ENCODE measurements around the gene NDUFA7.
"Not testable (repeated sequence)": the region's sequence is repeated elsewhere in the genome, so short reads cannot be mapped to it uniquely, and the experiment has no call there.

The NDUFA7 gene

GRCh38 chr19:8306235-8307054 is 14.7 kb downstream of the NDUFA7 start:
- TF ChIP-seq, protein P1, sequence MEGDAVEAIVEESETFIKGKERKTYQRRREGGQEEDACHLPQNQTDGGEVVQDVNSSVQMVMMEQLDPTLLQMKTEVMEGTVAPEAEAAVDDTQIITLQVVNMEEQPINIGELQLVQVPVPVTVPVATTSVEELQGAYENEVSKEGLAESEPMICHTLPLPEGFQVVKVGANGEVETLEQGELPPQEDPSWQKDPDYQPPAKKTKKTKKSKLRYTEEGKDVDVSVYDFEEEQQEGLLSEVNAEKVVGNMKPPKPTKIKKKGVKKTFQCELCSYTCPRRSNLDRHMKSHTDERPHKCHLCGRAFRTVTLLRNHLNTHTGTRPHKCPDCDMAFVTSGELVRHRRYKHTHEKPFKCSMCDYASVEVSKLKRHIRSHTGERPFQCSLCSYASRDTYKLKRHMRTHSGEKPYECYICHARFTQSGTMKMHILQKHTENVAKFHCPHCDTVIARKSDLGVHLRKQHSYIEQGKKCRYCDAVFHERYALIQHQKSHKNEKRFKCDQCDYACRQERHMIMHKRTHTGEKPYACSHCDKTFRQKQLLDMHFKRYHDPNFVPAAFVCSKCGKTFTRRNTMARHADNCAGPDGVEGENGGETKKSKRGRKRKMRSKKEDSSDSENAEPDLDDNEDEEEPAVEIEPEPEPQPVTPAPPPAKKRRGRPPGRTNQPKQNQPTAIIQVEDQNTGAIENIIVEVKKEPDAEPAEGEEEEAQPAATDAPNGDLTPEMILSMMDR (IDR thresholded peaks at IDR 0.05; ENCODE audit: low read depth, low read length, missing control alignments) = no peak
- DNase-seq = no peak
- Histone ChIP-seq H3K27me3 (replicated peaks) (no peaks in the 10 kb centered on the region), H3K4me3 (ENCODE audit: low read depth, low read length) (no peak overlapping the region), H3K27ac (no peak overlapping the region), H3K36me3 (replicated peaks) (peaks cover 10% of the 10 kb centered on the region)
- in situ Hi-C loops (cut with HindIII; ENCODE audit: low pct_ligation_motif_present, low sequenced_read_pairs) = no loop called here

DNA sequence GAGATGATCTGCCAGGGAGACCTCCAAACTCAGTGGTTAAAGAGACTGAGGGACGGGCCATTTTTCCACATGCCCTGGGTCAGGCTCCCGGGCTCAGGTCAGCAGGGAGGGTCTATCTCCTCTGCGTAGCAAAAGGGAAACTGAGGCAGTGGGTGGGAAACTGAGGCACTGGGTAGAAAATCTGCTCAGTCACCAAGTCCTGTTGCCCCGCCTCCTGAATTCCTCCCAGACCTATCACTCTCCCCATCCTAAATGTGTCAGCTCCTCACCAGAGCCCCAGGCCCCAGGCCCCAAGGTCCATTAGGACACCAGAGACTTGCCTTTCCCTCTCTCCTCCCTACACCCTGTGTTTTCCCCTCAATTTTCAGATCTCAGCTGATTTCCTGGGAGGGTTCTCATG is 15.4 kb downstream of the NDUFA7 start:
- Histone ChIP-seq H3K36me3 (replicated peaks) (peaks cover 5% of the 10 kb centered on the region), H3K4me3 (ENCODE audit: low read depth, low read length) (no peak overlapping the region), H3K27me3 (replicated peaks) (no peaks in the 10 kb centered on the region), H3K27ac (no peak overlapping the region)
- in situ Hi-C loops (cut with HindIII; ENCODE audit: low pct_ligation_motif_present, low sequenced_read_pairs) = no loop called here
- TF ChIP-seq, protein P1 (IDR thresholded peaks at IDR 0.05; ENCODE audit: low read depth, low read length, missing control alignments) = no peak
- no peak for DNase-seq

DNA sequence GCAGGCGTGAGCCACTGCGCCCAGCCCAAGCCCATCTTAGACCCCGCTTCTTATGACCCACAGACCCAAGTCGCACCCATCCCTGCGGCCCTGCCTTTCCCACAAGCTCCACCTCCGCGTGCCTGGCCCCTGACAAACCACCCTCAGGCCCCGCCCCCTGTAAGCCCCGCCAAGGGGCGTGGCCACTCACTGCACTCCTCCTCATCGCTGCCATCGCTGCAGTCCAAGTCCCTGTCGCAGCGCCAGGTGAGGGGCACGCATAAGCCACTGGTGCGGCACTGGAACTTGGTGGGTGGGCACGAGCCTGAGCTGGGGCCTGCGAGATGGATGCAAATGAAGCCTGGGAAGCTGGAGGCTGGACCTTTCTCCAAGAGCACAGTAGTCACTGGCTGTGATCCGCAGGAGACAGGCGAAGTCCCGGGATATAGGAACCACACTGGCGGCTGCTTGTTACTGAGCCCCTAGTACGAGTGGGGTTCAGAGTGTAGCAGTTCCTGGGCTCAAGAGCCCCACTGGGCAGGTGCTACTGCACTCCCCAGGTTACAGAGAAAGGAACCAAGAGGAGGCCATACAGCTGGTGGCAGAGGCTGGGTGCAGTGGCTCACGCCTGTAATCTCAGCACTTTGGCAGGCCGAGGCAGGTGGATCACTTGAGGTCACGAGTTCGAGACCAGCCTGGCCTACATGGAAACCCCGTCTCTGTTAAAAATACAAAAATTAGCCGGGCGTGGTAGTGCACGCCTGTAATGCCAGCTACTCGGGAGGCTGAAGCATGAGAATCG is 16.1 kb downstream of the NDUFA7 start:
- Histone ChIP-seq H3K27me3 (replicated peaks) (no peaks in the 10 kb centered on the region), H3K4me3 (ENCODE audit: low read depth, low read length) (no peak overlapping the region), H3K27ac (no peak overlapping the region), H3K36me3 (replicated peaks) (peaks cover 5% of the 10 kb centered on the region)
- TF ChIP-seq, protein P1 (IDR thresholded peaks at IDR 0.05; ENCODE audit: low read depth, low read length, missing control alignments) = no peak
- DNase-seq = no peak
- in situ Hi-C loops (cut with HindIII; ENCODE audit: low pct_ligation_motif_present, low sequenced_read_pairs) = no loop called here

DNA sequence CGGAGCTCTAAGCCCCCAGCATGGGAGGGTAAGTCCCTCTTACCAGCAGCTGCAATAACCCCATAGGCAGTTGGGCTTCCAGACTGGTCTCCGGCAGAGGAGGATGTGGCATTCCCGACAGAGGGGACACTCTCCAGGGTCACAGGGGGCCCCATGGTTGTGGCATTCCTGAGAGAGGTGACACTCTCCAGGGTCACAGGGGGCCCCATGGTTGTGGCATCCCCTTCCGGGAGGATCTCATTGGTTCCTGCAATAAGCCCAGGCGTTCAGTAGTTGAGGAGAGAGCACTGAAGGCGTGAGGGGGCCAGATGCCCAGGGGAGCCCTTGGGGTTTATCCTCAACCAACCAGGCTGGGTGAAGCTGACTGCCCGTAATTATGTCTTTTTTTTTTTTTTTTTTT is 18.4 kb downstream of the NDUFA7 start:
- DNase-seq = no peak
- H3K27ac ChIP-seq = no peak overlapping the region
- H3K27me3 ChIP-seq (replicated peaks) = no peaks in the 10 kb centered on the region
- in situ Hi-C loops (cut with HindIII; ENCODE audit: low pct_ligation_motif_present, low sequenced_read_pairs) = no loop called here
- H3K4me3 ChIP-seq (ENCODE audit: low read depth, low read length) = no peak overlapping the region
- H3K36me3 ChIP-seq (replicated peaks) = no peaks in the 10 kb centered on the region
- TF ChIP-seq, protein P1 (IDR thresholded peaks at IDR 0.05; ENCODE audit: low read depth, low read length, missing control alignments) = no peak

- Histone ChIP-seq H3K27ac (no peak overlapping the region), H3K27me3 (replicated peaks) (no peaks in the 10 kb centered on the region), H3K4me3 (ENCODE audit: low read depth, low read length) (no peak overlapping the region), H3K36me3 (replicated peaks) (no peaks in the 10 kb centered on the region)
- in situ Hi-C loops (cut with HindIII; ENCODE audit: low pct_ligation_motif_present, low sequenced_read_pairs) = no loop called here
- DNase-seq = no peak
- TF ChIP-seq, protein P1 (IDR thresholded peaks at IDR 0.05; ENCODE audit: low read depth, low read length, missing control alignments) = no peak
These were observed 18.9 kb downstream of the NDUFA7 start for GRCh38 chr19:8302357-8302691.

- H3K27ac ChIP-seq; in situ Hi-C loops (cut with HindIII; ENCODE audit: low pct_ligation_motif_present, low sequenced_read_pairs); H3K27me3 ChIP-seq (replicated peaks); H3K4me3 ChIP-seq (ENCODE audit: low read depth, low read length); H3K36me3 ChIP-seq (replicated peaks); DNase-seq: not testable (repeated sequence)
These were observed 29.8 kb downstream of the NDUFA7 start for GRCh38 chr19:8291337-8291736.

DNA sequence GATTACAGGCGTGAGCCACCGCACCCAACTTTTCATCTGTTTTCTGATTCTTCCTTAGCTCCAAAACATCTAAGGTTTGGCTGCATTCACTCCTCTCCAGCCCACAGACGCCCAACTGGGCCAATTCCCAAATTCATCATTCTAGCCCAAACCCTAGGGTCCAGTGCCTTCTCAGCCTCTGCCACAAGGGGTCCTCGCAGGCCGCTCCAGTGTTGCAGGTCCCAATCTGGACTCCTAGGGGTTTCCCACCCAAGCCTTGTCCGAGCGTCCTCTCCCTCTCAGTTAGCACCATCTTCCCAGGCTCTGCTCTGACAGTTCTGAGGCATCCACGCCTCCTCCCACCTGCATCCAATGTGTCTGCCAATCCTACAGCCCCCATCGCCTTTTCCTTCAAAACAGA is 44.7 kb downstream of the NDUFA7 start:
- DNase-seq; H3K27ac ChIP-seq; H3K36me3 ChIP-seq (replicated peaks); in situ Hi-C loops (cut with HindIII; ENCODE audit: low pct_ligation_motif_present, low sequenced_read_pairs); H3K27me3 ChIP-seq (replicated peaks); H3K4me3 ChIP-seq (ENCODE audit: low read depth, low read length): not testable (repeated sequence)
